HG02973 (cell line): Measurements from ENCODE around the gene KCTD1.

Experiments
- ATAC-seq: cut with Tn5 transposase; IDR thresholded peaks from one replicate; pipeline ENCODE4 v1.9.1; 2021; ENCODE audit warnings: moderate library complexity; ENCODE audit not compliant: unreplicated experiment

The KCTD1 gene

DNA sequence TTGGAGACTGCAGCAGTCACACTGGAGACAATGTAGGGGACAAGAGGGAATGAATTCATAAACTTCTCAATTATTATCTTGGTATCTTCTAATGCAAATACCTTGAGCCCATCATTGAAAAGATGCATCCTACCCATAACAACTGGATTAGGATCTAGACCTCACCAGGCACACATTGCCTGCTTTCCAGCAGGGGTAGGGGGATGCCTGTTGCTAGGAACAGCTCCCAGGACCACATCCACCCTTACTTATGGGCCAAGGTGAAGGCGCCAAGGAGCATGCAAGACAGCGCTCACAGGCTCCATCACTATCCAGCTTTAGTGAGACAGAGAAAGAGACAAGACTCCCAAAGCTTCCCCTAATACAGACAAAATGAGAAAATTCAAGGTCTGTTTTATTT is 24.4 kb downstream of the KCTD1 start:
- no peak for ATAC-seq

DNA sequence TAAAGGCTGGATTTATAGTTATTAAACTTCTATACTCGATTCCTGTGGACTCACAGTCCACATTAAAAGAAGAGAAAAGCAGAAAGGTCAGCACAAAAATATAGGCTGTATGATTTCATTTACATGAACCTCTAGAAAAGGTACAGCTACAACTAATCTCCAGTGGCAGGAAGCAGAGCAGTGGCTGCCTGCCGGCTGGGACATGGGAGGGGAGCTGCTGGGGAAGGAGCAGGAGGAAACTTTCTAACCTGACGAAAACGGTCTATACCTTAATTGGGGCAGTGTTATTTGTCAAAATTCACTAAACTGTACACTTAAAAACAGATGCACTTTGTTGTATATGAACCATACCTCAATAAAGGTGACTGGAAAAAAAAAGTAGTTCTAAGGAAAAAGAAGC is 26.7 kb downstream of the KCTD1 start:
- no peak for ATAC-seq

DNA sequence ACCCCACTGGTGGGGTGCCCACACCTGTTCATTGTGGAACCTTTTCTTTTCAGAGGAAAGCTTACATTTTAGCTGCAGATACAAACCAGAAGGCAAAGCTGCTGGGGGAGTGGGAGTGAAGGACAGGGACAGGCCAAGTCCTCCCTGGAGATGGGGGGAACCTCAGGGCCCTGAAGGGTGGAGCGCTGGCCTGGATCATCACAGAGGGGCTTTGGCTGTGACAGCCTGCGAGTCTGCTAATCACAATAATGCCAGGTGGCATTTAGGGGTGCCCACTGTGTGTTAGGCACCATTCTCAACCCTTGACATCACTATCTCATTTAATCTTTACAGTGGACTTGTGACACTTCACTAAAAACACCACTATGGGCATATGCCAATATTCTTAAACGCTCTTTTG is 27.4 kb downstream of the KCTD1 start:
- ATAC-seq = no peak

DNA sequence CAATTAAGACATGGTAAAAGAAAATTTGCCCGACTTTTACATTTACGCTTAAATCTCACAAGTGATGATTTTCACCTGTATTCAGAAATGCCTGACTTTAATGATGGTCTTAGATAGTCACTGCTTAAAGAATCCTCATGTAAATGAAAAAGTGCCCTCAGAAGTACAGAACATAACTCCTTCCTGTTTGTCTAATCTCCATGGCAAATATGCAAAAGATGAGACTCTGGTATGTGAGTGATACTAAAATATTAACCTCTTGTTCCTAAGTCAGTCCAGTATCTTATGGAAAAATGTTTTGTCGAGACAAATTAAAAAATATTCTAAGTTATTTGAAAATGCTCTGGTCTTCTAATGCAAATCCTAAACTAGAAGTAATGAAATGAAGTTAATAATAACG is 29.2 kb downstream of the KCTD1 start:
- no peak for ATAC-seq

DNA sequence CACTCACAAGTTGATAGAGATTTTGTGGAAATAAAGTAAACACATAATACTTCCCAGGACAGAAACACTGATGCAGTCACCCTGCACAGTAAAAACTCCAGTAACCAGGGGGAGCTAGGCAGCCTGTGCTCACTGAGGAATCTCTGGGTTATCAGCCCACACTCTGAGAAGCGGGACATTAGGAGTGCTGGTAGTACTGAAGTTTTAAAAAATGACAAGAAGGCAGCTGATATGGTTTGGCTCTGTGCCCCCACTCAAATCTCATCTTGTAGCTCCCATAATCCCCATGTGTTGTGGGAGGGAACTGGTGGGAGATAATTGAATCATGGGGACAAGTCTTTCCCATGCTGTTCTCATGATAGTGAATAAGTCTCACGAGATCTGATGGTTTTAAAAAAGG is 31.4 kb downstream of the KCTD1 start:
- ATAC-seq = no peak

DNA sequence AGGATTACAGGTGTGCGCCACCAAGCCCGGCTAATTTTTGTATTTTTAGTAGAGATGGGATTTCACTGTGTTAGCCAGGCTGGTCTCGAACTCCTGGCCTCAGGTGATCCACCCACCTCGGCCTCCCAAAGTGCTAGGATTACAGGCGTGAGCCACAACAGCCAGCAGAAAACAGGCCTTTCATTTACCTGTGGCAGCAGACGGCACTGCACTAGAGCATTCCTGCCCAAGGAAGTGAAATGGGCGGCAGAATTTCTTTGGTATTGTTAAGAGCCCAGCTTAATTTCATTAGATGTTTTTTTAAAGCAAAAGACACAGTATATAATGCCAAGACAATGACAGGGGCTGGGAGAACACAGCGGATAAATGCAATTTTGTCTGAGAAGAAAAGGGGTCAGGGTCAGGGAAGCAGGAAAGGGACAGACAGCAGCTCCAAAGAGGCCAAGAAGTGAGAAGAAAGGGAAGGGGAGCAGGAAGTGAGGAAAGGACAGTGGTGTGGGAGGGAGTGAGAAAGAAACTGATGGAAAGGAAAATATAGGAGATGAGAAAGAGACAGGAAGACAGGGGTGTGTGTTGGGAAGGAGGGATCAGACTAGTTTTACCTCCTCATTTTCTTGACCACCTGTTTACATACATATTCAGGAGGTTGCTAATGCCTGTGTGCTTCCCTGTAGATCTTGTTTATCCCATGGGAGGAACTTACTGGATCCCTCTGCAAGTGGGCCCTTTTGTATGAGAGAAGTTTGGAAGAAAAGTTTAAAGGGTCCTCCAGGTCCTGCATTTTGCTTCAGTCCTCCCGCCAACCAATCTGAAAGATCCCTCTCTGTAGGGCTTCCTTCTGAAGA is 32.5 kb downstream of the KCTD1 start:
- ATAC-seq = no peak

DNA sequence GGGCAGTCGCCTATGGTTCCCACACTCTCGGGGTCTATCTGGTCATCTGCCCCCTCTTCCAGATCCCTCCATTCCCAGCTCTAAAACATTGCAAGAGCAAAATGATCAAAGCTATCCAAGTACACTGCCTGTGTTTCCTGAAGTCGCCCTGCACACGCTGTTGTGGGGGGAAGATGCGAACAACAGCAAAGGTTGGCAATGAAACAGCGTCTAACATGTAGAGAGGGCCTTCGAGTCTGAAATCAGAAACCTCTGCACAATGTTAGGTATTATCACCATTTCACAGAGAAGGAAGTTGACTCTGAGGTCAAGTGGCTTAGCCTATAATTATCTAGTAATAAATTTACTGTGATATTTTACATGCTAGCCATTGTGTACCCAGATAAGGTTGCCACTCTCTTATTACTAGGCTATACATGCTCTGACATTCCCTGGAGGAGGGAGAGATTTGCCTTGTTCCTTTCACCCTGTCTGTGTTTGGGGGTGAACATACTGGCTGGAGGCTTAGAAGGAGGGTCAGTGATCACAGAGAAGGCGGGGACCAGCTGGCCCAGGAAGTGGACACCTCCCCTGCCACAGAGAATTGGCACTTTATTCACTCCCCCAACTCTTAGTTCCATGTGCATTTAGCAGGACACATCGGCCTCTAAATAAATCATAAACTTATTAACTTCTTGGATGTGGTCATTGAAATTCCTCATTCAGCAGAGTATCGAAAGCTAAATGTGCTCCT is 36.8 kb downstream of the KCTD1 start:
- no peak for ATAC-seq

DNA sequence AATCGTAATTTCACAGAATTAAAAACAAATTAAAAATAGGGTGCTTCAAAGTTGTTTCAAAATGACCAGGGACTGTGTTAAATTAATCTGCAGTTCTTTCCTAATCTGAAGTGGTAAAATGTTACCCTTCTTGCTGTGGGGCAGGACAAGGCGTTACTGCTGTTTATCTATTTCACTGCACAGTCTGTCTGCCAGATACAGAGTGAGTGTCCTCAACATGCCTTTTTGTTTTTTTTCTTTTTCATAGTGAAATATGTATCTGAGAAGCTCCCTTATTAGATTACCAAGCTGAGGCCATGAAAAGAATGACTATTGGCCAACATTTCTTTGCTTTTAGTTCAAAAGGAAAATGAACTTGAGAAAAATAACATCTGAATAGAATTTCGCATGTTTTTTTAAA is 38.0 kb downstream of the KCTD1 start:
- no peak for ATAC-seq

DNA sequence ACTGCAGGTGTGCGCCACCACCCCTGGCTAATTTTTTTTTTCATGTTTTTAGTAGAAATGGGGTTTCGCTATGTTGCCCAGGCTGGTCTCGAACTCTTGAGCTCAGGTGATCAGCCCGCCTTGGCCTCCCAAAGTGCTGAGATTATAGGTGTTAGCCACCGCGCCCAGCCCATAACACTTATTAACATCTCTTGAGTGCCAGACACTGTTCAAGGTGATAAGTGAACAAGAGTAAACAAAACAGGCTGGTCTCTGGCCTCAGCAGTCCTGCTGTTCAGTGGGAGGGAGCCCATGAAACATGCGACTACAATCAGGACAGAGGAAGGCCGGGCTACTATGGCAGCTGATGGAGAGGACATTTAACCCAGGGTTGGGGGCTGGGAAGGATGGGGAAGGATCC is 42.3 kb downstream of the KCTD1 start:
- ATAC-seq = no peak

DNA sequence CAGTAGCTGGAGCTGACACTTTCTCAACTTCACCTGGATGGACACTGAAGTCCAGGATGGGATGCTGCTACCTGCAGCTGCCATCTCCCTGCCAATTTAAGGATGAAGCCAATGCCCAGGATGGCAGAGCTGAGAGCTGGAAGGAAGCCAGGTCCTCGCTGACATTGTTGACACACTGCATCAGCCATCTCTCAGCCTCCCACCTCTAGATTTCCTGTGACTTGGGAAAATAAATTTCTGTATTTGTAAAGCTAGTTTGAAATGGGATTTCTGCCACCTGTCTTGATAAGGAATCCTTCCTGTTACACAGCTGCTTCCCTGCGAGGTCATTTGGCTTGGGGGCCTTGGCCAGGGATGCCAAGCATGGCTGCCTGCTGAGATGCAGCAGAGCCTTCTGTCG is 43.5 kb downstream of the KCTD1 start:
- no peak for ATAC-seq

DNA sequence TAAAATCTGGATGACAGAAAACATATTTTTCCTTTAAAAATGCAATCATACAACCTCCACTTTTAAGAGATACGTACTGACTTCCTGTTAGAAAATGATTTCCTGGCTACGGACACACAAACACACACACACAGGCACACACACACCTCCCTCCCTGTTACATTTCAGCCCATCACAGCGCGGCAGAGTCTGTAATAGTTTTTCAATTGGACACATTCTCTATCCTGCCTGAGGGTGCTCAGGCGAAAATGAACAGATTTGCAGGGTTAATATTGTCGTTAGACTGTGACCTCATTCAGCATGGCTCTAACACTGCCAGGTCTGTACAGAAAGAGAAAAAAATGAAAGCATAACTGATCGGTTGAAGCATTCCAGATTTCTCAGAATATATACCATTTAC is 45.0 kb downstream of the KCTD1 start:
- no peak for ATAC-seq

DNA sequence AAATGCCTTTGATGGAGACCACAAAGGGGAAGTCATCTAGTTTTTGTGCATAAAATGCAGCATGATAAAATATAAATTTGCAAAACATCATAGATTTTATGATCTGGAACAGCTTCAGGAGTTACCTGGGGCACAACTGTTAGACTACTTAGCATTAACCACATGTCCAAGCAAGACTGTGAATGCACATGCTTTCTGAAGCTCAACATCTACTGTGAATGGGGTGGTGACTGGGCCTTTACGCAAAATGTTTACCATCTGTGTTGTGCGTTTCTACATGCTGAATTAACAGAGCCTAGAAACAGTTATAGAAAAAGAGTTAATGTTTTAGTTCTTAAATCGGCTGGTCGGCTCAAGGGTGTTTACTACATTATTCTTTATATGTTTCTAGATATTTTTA is 45.5 kb downstream of the KCTD1 start:
- ATAC-seq = no peak

DNA sequence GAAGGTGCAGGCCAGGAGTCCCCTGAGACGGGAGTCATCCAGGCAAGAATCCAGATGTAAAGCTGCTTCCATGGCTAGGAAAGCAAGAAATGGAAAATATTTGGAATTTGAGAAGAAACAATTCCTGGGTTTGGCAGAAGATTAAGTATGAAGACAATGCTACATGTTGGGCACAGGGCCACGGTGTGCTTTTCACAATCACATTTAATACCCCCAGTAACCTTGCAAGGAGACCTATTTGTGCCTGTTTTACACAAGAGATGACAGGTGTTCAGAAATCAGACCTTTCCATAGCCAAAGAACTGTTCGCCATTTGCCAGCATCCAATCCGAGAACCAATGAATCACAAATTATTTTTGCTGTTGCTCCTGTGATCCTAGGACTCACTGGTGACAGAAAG is 50.5 kb downstream of the KCTD1 start:
- ATAC-seq = no peak

DNA sequence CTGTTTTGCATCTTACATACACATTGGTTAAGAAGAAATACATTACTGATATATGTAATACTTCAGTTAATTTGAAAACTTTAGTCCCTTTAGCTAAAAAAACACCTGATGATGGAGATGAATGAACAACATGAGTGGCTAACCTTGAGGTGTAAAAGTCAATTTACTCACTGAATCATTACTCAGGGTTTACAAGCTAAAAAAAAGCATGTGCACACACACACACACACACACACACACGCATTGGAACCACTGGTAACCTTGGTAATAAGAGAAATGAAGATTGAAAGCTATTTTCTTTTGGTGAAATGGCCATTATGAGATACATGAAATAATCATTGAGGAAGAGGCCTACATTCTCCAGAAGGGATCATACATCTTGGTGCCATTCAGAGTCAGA is 51.8 kb downstream of the KCTD1 start:
- ATAC-seq = no peak

DNA sequence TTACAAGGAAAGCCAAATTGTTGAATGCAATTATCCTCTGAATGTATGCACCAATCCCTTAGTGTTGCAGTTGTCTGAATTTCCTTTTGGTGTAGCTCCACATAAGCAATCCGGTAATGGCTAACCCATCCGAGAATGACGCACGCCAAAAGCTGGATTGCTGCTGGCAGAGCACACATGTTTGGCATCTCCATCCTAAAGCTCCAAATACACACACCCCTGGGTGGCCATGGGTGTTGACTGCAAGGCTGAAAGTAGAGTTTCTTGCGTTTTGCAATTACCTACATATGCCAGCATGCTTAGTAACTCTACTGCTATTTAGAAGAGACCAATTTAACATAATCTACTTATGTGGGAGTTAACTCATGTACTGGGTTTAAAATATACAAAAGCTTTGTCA is 53.1 kb downstream of the KCTD1 start:
- ATAC-seq = no peak

DNA sequence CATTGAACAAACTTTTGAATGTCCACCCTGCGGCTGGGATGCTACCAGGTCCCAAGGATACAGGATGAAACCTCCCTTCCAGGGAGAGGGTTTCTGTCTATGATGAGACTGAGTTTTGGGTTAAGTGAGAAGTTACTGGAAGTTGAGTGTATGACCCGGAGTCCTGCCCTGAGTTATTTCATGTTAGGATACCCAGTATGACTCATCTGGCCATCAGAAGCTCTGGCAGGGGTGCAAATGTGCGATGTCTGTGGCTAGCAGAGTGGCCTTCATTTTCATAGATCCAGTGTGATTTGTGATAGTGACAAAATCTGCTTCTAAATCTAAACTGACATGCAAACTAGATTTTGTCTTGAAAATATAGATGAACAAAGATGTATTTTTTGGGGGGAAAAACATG is 55.3 kb downstream of the KCTD1 start:
- ATAC-seq = no peak

DNA sequence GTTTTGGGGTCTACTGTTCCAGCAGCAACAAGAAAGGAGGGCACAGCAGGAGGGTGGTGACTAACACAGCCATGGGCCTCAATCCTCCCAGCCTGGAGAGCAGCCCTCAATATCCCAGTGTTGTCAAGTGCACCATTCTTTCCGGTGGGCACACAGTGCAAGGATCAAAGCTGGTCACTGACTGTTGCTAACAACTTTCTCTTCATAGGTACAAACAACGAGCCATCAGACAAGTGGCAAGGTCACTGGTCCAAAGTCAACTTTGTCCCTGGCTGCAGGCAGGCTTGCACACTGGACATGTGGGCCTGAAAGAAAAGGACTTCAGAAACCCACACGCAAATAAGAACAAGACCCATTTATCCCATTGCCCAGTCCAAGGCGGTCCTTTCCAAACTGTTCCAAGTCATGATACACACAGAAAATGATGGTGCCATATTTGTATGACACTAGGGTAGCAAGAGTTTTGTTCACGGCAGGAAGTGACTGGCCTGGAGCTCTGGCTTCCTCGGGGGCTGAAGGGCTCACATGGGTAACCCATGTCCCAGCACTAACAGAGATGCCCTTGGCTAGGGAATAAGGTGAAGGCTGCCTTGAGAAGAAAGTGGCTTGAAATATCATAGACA is 57.0 kb downstream of the KCTD1 start:
- ATAC-seq = no peak

DNA sequence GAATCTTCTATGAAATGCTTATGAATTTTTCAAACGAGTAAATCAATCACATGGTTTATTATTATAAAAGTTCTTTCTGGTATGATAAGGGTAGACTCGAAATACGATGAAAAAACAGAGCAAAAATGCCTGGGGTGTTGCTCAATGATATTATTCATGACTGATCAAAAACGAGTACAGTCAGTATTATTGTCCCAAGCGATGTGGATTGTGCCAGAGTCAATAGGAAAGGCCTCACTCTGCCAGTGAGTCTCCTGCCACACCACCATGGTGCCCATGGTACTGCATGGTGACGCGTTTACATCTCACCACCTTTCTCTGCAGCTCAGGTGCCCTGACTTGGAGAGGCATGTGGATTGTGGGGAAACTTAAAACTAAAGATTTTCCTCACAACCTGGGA is 58.5 kb downstream of the KCTD1 start:
- no peak for ATAC-seq

DNA sequence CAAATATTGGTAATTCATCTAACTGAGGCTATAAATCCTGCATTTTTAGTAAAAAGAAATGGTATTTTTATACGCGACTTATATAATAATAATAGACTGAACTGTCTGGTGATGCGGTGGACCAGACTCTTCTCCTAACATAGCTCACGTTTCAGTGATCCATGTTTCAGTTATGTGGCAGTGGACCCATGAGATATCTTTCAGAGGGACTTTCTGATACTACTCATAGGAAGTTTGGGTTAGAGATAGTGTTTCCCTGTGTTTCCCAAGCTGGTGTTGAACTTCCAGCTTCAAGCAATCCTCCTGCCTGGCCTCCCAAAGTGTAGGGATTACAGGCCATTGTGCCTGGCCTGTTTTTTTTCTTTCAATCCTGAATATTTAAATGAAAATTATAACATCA is 59.2 kb downstream of the KCTD1 start:
- ATAC-seq = no peak

DNA sequence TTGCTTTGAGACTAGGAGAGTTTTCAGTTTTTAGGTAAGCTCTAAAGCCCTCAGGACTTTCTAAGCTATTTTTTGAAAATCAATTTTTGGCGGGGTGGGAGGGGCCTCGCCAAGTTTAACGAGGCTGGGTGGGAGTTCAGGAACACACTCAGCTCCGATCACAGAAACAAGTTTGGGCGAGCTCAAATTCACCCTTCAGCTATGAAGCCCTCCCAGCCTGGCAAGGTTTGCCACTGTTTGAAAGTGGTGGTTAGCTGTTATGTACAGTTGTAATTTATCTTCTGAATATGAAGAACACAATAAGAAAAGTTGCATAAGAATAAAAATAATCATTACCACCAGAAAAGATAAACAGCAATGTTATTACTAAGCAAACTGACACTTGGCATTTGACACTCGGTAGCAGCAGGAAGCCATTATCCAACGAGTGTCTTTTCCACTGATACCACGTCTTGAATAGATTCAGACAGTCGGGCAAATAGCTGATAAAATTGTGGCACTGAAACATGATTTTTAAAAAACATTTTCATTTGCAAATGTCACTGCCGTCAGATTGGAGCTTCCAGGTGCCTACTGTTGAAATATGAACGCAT is 59.8 kb downstream of the KCTD1 start:
- ATAC-seq = no peak

DNA sequence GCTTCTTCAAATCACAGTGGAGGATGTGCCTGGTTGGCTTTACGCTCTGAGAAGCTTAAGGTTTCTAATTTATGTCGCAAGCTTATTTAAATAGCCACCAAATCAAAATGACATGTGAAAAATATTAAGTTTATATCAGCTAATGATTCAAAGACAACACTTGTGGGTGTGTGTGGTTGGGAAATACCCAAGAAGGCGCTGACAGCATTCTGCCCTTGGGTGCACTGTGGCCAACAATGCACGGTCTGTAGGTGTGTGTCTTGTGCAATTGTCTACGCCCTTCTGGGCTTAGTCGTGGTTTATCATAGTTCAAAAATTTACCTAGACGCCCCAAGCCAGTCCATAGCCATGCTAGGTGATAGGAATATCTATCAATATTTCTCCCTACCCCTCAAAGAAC is 60.9 kb downstream of the KCTD1 start:
- peak; percentile 95 for ATAC-seq

DNA sequence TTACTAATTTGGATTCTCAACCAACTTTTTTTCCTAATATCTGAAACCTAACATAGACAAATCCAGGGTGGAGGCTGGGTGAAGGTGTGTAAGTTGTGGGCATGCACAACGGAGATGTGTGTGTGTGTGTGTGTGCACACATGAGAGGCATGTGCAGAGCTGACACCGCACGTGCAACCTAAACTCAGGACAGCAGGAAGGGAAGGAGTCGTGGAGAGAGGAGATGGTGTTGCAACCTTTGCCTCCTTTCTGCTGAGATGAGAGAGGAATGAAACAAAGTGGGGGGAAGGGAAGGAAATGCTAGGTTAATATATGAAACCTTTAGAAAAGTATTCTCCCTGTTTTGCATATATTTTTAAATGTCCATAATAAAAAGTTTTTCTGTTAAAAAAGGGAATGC is 64.7 kb downstream of the KCTD1 start:
- no peak for ATAC-seq
